ENCODE data around the gene TACC3.
A peak's percentile ranks its signal among the peaks of the same experiment; 100 is the strongest.

TACC3 gene

GRCh38 chr4:1744552-1744951 lies 23.2 kb downstream of the TACC3 start:
- 96% methylated on average over 14 of the region's 14 CpGs for WGBS
- Histone ChIP-seq H3K36me3 (ENCODE audit: control insufficient read depth in 1 of 2, insufficient read depth in 2 of 2, low read depth in 1 of 2, low read length in 2 of 2) (peaks cover 13 to 49% of the 10 kb centered on the region in 2 experiments), H3K4me2 (ENCODE audit: low read length, poor library complexity, severe bottlenecking) (no peak overlapping the region), H3K14ac (ENCODE audit: low read length in 2 of 2) (no peak overlapping the region), H2AFZ (ENCODE audit: low read depth, low read length) (no peak overlapping the region), H3K4me1 (ENCODE audit: control insufficient read depth, insufficient read depth, low read depth, low read length) (peaks cover 12% of the 10 kb centered on the region), H3K27me3 (ENCODE audit: control insufficient read depth in 1 of 2, insufficient read depth in 1 of 2, low read length in 2 of 2) (peaks cover 0 to 7% of the 10 kb centered on the region in 2 experiments), H3K9me3 (ENCODE audit: control insufficient read depth, low read length) (no peaks in the 10 kb centered on the region), H2BK120ac (ENCODE audit: low read depth, low read length) (no peak overlapping the region), H3K23ac (ENCODE audit: low read length in 2 of 2) (no peak overlapping the region), H3K79me1 (replicated peaks; ENCODE audit: low read length, poor library complexity, severe bottlenecking) (peaks cover 14% of the 10 kb centered on the region), H2AK5ac (ENCODE audit: low read length, severe bottlenecking) (no peak overlapping the region), H2BK12ac (ENCODE audit: low read length in 2 of 2) (no peak overlapping the region), H4K91ac (ENCODE audit: low read length) (no peak overlapping the region), H2BK15ac (ENCODE audit: low read depth, poor library complexity, severe bottlenecking) (no peak overlapping the region), H3K4ac (ENCODE audit: low read depth in 1 of 2, low read length in 2 of 2) (no peak overlapping the region), H3K4me3 (ENCODE audit: insufficient read depth in 1 of 2, low read depth in 1 of 2, low read length in 2 of 2) (no peak overlapping the region), H4K8ac (ENCODE audit: low read length) (no peak overlapping the region), H2BK5ac (ENCODE audit: low read depth, low read length, poor library complexity, severe bottlenecking) (no peak overlapping the region), H3K18ac (ENCODE audit: low read depth in 1 of 2, low read length in 2 of 2) (no peak overlapping the region), H3K9ac (ENCODE audit: low read length) (no peak overlapping the region), H3K27ac (ENCODE audit: low read length, poor library complexity, severe bottlenecking) (no peak overlapping the region)
- no peak for DNase-seq

GRCh38 chr4:1745165-1745564 lies 23.8 kb downstream of the TACC3 start:
- Histone ChIP-seq H3K23ac (ENCODE audit: low read length in 2 of 2) (no peak overlapping the region), H3K27ac (ENCODE audit: low read length, poor library complexity, severe bottlenecking) (no peak overlapping the region), H3K4ac (ENCODE audit: low read depth in 1 of 2, low read length in 2 of 2) (no peak overlapping the region), H3K4me2 (ENCODE audit: low read length, poor library complexity, severe bottlenecking) (no peak overlapping the region), H3K27me3 (ENCODE audit: control insufficient read depth in 1 of 2, insufficient read depth in 1 of 2, low read length in 2 of 2) (peaks cover 0 to 7% of the 10 kb centered on the region in 2 experiments), H3K4me1 (ENCODE audit: control insufficient read depth, insufficient read depth, low read depth, low read length) (peaks cover 12% of the 10 kb centered on the region), H3K4me3 (ENCODE audit: insufficient read depth in 1 of 2, low read depth in 1 of 2, low read length in 2 of 2) (no peak overlapping the region), H3K9me3 (ENCODE audit: control insufficient read depth, low read length) (no peaks in the 10 kb centered on the region), H2BK15ac (ENCODE audit: low read depth, poor library complexity, severe bottlenecking) (no peak overlapping the region), H4K8ac (ENCODE audit: low read length) (peak overlapping the region; percentile 24), H3K79me1 (replicated peaks; ENCODE audit: low read length, poor library complexity, severe bottlenecking) (peaks cover 13% of the 10 kb centered on the region), H4K91ac (ENCODE audit: low read length) (no peak overlapping the region), H3K9ac (ENCODE audit: low read length) (no peak overlapping the region), H2BK120ac (ENCODE audit: low read depth, low read length) (no peak overlapping the region), H2AFZ (ENCODE audit: low read depth, low read length) (no peak overlapping the region), H2AK5ac (ENCODE audit: low read length, severe bottlenecking) (no peak overlapping the region), H2BK12ac (ENCODE audit: low read length in 2 of 2) (no peak overlapping the region), H3K14ac (ENCODE audit: low read length in 2 of 2) (no peak overlapping the region), H2BK5ac (ENCODE audit: low read depth, low read length, poor library complexity, severe bottlenecking) (no peak overlapping the region), H3K36me3 (ENCODE audit: control insufficient read depth in 1 of 2, insufficient read depth in 2 of 2, low read depth in 1 of 2, low read length in 2 of 2) (peaks cover 13 to 43% of the 10 kb centered on the region in 2 experiments), H3K18ac (ENCODE audit: low read depth in 1 of 2, low read length in 2 of 2) (no peak overlapping the region)
- DNase-seq = no peak
- WGBS = 92% methylated on average over 13 of the region's 13 CpGs

- 87% methylated on average over 11 of the region's 12 CpGs for WGBS
- Histone ChIP-seq H3K36me3 (ENCODE audit: control insufficient read depth in 1 of 2, insufficient read depth in 2 of 2, low read depth in 1 of 2, low read length in 2 of 2) (peaks cover 11 to 38% of the 10 kb centered on the region in 2 experiments), H3K4me1 (ENCODE audit: control insufficient read depth, insufficient read depth, low read depth, low read length) (peaks cover 12% of the 10 kb centered on the region), H3K4ac (ENCODE audit: low read depth in 1 of 2, low read length in 2 of 2) (peak overlapping the region in 1 of 2 experiments; percentile 59), H3K4me2 (ENCODE audit: low read length, poor library complexity, severe bottlenecking) (no peak overlapping the region), H3K4me3 (ENCODE audit: insufficient read depth in 1 of 2, low read depth in 1 of 2, low read length in 2 of 2) (no peak overlapping the region), H3K27ac (ENCODE audit: low read length, poor library complexity, severe bottlenecking) (no peak overlapping the region), H2AFZ (ENCODE audit: low read depth, low read length) (no peak overlapping the region), H3K9me3 (ENCODE audit: control insufficient read depth, low read length) (no peaks in the 10 kb centered on the region), H3K23ac (ENCODE audit: low read length in 2 of 2) (no peak overlapping the region), H3K14ac (ENCODE audit: low read length in 2 of 2) (no peak overlapping the region), H2BK15ac (ENCODE audit: low read depth, poor library complexity, severe bottlenecking) (no peak overlapping the region), H4K8ac (ENCODE audit: low read length) (peak overlapping the region; percentile 64), H3K27me3 (ENCODE audit: control insufficient read depth in 1 of 2, insufficient read depth in 1 of 2, low read length in 2 of 2) (peaks cover 0 to 12% of the 10 kb centered on the region in 2 experiments), H2AK5ac (ENCODE audit: low read length, severe bottlenecking) (no peak overlapping the region), H2BK12ac (ENCODE audit: low read length in 2 of 2) (no peak overlapping the region), H3K9ac (ENCODE audit: low read length) (no peak overlapping the region), H2BK120ac (ENCODE audit: low read depth, low read length) (no peak overlapping the region), H4K91ac (ENCODE audit: low read length) (no peak overlapping the region), H2BK5ac (ENCODE audit: low read depth, low read length, poor library complexity, severe bottlenecking) (no peak overlapping the region), H3K18ac (ENCODE audit: low read depth in 1 of 2, low read length in 2 of 2) (no peak overlapping the region), H3K79me1 (replicated peaks; ENCODE audit: low read length, poor library complexity, severe bottlenecking) (peaks cover 11% of the 10 kb centered on the region)
- no peak for DNase-seq
Measured at GRCh38 chr4:1745697-1746096, 24.4 kb downstream of the TACC3 start.

- Histone ChIP-seq H3K14ac (ENCODE audit: low read length in 2 of 2) (no peak overlapping the region), H3K9me3 (ENCODE audit: control insufficient read depth, low read length) (no peaks in the 10 kb centered on the region), H3K18ac (ENCODE audit: low read depth in 1 of 2, low read length in 2 of 2) (no peak overlapping the region), H2BK15ac (ENCODE audit: low read depth, poor library complexity, severe bottlenecking) (no peak overlapping the region), H4K8ac (ENCODE audit: low read length) (peak overlapping the region; percentile 64), H2AK5ac (ENCODE audit: low read length, severe bottlenecking) (no peak overlapping the region), H2AFZ (ENCODE audit: low read depth, low read length) (no peak overlapping the region), H3K4ac (ENCODE audit: low read depth in 1 of 2, low read length in 2 of 2) (peak overlapping the region in 1 of 2 experiments; percentile 59), H3K79me1 (replicated peaks; ENCODE audit: low read length, poor library complexity, severe bottlenecking) (peaks cover 8% of the 10 kb centered on the region), H3K23ac (ENCODE audit: low read length in 2 of 2) (no peak overlapping the region), H2BK120ac (ENCODE audit: low read depth, low read length) (no peak overlapping the region), H3K4me3 (ENCODE audit: insufficient read depth in 1 of 2, low read depth in 1 of 2, low read length in 2 of 2) (peak overlapping the region in 1 of 2 experiments; percentile 16), H4K91ac (ENCODE audit: low read length) (no peak overlapping the region), H3K4me2 (ENCODE audit: low read length, poor library complexity, severe bottlenecking) (no peak overlapping the region), H3K27ac (ENCODE audit: low read length, poor library complexity, severe bottlenecking) (no peak overlapping the region), H3K9ac (ENCODE audit: low read length) (no peak overlapping the region), H3K4me1 (ENCODE audit: control insufficient read depth, insufficient read depth, low read depth, low read length) (peaks cover 12% of the 10 kb centered on the region), H2BK5ac (ENCODE audit: low read depth, low read length, poor library complexity, severe bottlenecking) (no peak overlapping the region), H3K36me3 (ENCODE audit: control insufficient read depth in 1 of 2, insufficient read depth in 2 of 2, low read depth in 1 of 2, low read length in 2 of 2) (peaks cover 5 to 32% of the 10 kb centered on the region in 2 experiments), H3K27me3 (ENCODE audit: control insufficient read depth in 1 of 2, insufficient read depth in 1 of 2, low read length in 2 of 2) (peaks cover 0 to 14% of the 10 kb centered on the region in 2 experiments), H2BK12ac (ENCODE audit: low read length in 2 of 2) (no peak overlapping the region)
- 18% methylated on average over 13 of the region's 17 CpGs for WGBS
- peak; percentile 76 for DNase-seq
Measured at GRCh38 chr4:1746265-1746691, 25.0 kb downstream of the TACC3 start.

Data from mesenchymal stem cell (in vitro differentiated cells and primary cell).